HFFc6 (cell line): ENCODE data around the gene WFIKKN2. TPM values are rescaled to one million over a fixed set of nuclear protein-coding genes. Genes with fewer than 3 reads are reported as not detected.

Source experiments
- DNase-seq: peaks from one replicate; pipeline ENCODE4 v3.0.0-alpha.2; 2018
- H3K27ac Mint-ChIP-seq: 2 replicates; pipeline ENCODE4 v1.8.0; 2020; ENCODE audit warnings: mild to moderate bottlenecking, mixed read lengths
- H3K27me3 Mint-ChIP-seq: 2 replicates; pipeline ENCODE4 v1.8.0; 2021; ENCODE audit warnings: mild to moderate bottlenecking, moderate library complexity, mixed read lengths; ENCODE audit not compliant: insufficient read depth
- H3K36me3 Mint-ChIP-seq: 2 replicates; pipeline ENCODE4 v1.8.0; 2021; ENCODE audit warnings: low read depth, mixed read lengths
- H3K4me1 Mint-ChIP-seq: 2 replicates; pipeline ENCODE4 v1.8.0; 2020; ENCODE audit warnings: low read depth, mixed read lengths
- H3K4me3 Mint-ChIP-seq: 2 replicates; pipeline ENCODE4 v1.8.0; 2020; ENCODE audit warnings: mild to moderate bottlenecking, moderate library complexity, mixed read lengths
- H3K9me3 Mint-ChIP-seq: 2 replicates; pipeline ENCODE4 v1.8.0; 2020; ENCODE audit warnings: mild to moderate bottlenecking, mixed read lengths
- total RNA-seq, 6 experiments: library from RNA; stranded (reverse); fragmentation: NEBNext Ultra II Directional; extraction: Animal tissue kit (Norgen Biotek cat#: 25700); gene quantifications; 2 replicates in 1 of 6; 3 replicates in 5 of 6; pipeline ENCODE4 v1.2.3, GENCODE V29; 2021
- TF ChIP-seq, protein P1 (sequence below): fragments of 200-600 bp; sonication (generic); IDR thresholded peaks from 2 replicates; pipeline ENCODE4 v1.5.0; 2021; ENCODE audit warnings: antibody characterized with exemption, mild to moderate bottlenecking

The WFIKKN2 gene
- total RNA-seq, 6 experiments from 2014 or later: 0.05 to 0.07 (median 0.05) TPM; not detected in 3

DNA sequence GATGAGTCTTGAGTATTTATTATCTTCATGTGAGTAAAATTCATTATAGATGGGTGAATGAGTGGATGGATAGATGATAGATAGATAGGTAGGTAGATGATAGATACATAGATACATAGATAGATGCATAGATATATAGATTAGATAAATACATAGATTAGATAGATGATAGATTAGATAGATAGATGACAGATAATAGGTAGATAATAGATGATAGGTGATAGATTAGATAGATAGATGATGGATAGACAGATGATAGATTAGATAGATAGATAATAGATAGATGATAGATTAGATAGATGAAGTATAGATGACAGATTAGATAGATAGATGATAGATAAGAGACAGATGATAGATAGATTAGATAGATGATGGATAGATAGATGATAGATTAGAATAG, 21.8 kb upstream of the WFIKKN2 start:
- Mint-ChIP-seq H3K4me3 (no peak overlapping the region), H3K4me1 (peaks cover 11% of the 10 kb centered on the region), H3K27me3 (peaks cover 23% of the 10 kb centered on the region), H3K27ac (no peak overlapping the region), H3K36me3 (no peaks in the 10 kb centered on the region), H3K9me3 (no peaks in the 10 kb centered on the region)
- no peak for DNase-seq
- TF ChIP-seq, protein P1, sequence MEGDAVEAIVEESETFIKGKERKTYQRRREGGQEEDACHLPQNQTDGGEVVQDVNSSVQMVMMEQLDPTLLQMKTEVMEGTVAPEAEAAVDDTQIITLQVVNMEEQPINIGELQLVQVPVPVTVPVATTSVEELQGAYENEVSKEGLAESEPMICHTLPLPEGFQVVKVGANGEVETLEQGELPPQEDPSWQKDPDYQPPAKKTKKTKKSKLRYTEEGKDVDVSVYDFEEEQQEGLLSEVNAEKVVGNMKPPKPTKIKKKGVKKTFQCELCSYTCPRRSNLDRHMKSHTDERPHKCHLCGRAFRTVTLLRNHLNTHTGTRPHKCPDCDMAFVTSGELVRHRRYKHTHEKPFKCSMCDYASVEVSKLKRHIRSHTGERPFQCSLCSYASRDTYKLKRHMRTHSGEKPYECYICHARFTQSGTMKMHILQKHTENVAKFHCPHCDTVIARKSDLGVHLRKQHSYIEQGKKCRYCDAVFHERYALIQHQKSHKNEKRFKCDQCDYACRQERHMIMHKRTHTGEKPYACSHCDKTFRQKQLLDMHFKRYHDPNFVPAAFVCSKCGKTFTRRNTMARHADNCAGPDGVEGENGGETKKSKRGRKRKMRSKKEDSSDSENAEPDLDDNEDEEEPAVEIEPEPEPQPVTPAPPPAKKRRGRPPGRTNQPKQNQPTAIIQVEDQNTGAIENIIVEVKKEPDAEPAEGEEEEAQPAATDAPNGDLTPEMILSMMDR: no peak

DNA sequence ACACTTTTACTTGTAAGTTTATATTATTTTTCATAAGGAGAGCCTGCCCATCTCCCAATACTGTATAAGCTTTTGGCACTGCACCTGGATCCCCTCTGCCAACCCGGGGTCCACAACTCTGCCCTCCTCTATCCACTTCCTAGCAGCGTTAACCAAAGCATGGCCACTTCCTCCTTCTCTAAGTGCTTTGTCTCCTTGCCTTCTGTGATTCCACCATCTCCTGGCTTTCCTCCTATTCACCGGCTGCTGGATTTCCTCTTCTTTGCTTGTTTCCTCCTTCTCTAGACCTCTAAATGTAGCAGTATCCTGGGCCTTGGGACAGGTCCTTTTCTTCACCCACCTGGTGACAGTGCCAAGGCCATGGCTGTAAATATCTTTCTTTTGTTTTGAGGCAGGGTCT, 20.0 kb upstream of the WFIKKN2 start:
- Mint-ChIP-seq H3K4me3 (no peak overlapping the region), H3K27me3 (peaks cover 21% of the 10 kb centered on the region), H3K27ac (no peak overlapping the region), H3K9me3 (no peaks in the 10 kb centered on the region), H3K4me1 (peaks cover 11% of the 10 kb centered on the region), H3K36me3 (no peaks in the 10 kb centered on the region)
- DNase-seq: no peak
- TF ChIP-seq, protein P1: no peak

DNA sequence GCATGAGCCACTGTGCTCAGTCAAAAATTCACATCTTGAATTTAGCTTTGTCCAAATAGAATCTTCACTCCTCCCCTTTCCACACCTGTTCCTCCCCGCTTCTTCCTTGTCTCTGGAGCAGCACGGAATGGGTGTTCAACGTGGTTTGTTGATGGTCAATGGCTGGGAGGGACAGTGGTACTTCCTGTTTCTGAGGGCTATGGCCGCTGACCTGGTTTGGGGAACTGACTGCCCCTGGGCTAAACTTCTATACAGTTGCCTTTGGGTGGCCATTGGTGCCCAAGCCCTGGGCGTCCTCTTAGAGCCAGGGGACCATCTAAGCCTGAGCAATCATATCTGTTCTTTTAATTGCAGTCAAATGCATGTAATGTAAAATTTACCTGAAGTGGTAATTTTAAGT, 19.1 kb upstream of the WFIKKN2 start:
- Mint-ChIP-seq H3K4me3 (no peak overlapping the region), H3K9me3 (no peaks in the 10 kb centered on the region), H3K4me1 (peaks cover 11% of the 10 kb centered on the region), H3K27ac (no peak overlapping the region), H3K36me3 (no peaks in the 10 kb centered on the region), H3K27me3 (peaks cover 25% of the 10 kb centered on the region)
- TF ChIP-seq, protein P1: no peak
- no peak for DNase-seq

DNA sequence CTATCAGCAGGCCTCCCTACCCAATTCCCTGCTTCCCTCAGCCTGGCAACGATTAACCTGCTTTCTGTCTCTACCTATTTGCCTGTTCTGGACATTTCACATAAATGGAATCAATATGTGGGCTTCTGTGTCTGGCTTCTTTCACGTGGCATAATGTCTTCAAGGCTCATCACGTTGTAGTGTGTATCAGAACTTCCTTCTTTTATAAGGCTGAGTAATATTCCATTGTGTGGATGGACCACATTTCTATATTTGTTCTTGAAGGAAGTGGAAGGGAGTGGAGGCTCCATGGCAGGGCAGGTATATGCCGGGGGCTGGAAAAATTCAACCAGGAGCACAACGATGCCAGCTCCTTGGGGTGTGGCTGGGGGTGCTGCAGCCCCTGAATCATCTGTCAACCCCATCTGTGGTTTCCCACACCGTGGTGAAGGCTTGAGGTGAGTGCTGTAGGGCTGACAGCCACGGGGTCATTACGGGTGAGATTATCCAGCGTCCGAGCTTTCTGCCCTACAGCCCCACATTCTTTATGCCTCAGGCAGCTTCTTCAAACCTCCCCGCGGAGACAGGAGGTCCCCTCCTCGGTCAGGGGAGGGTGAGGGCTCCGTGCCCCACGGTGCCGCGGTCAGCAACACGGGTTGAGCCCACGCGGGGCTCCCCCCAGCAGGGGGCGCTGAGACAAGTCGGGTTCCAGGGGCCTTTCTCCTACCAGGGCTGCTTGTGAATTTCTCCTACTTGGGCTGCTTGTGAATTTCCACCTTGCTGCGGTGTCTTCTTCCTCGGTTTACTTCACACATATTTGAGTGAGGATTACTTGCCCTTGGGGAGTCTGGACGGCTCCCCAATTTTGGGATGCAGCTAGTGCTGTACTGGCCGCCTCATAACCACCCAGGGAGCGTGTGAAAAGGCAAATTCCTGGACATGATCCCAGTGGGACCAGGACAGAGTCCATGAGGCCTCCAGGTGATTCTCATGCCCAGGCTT, 18.3 kb upstream of the WFIKKN2 start:
- Mint-ChIP-seq H3K36me3 (no peaks in the 10 kb centered on the region), H3K9me3 (no peaks in the 10 kb centered on the region), H3K4me3 (no peak overlapping the region), H3K27ac (no peak overlapping the region), H3K27me3 (peaks cover 18% of the 10 kb centered on the region), H3K4me1 (peaks cover 11% of the 10 kb centered on the region)
- no peak for DNase-seq
- TF ChIP-seq, protein P1: peak; percentile 88

DNA sequence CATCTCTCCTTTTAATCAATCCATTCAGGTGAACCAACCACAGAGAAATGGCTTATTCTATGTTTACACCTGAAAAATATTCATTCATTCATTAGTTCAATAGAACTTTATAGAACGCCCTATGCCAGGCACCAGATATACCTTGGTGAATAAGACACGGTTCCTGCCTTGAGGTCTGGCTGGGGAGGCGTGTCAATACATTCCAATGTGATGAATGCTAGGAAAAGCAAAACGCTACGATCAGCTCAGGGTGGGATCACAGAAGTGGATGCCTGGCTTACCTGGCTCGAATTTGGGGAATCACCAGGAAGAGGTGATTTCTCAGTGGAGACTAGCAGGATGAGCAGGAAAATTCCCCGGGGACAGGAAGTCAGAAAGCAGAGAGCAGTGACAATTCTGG, 17.5 kb upstream of the WFIKKN2 start:
- Mint-ChIP-seq H3K27ac (no peak overlapping the region; the same call in 1 of the 2 replicates), H3K4me3 (peak overlapping the region; percentile 22), H3K4me1 (peaks cover 11% of the 10 kb centered on the region), H3K27me3 (peaks cover 14% of the 10 kb centered on the region), H3K36me3 (no peaks in the 10 kb centered on the region), H3K9me3 (peaks cover 4% of the 10 kb centered on the region; the same call in 1 of the 2 replicates)
- DNase-seq: peak; percentile 11
- TF ChIP-seq, protein P1: no peak
